Measurements from ENCODE around the gene CRTC1.

The CRTC1 gene

GRCh38 chr19:18653853-18654252 lies 29.6 kb upstream of the CRTC1 start:
- Histone ChIP-seq H3K4me3 (no peak overlapping the region), H3K27ac (peak overlapping the region in 1 of 2 donors; percentile 47)
- TF ChIP-seq CTCF (IDR thresholded peaks at IDR 0.05): no peak
- DNase-seq (ENCODE audit: low spot score): no peak

DNA sequence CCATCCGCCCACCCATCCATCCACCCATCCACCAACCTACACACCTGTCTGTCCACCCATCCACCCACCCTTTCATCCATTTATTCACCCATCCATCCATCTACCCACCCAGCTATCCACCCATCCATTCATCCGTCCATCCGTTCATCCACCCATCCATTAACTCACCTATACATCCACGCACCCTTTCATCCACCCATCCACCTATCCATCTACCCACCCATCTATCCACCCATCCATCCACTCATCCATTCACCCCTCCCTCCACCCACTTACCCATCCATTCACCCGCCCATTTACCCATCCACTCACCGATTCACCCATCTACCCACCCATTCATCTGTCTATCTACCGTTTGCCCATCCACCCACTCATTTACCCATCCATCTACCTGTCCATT lies 29.0 kb upstream of the CRTC1 start:
- peak overlapping the region in 1 of 2 donors; percentile 47 for H3K27ac ChIP-seq
- H3K4me3 ChIP-seq: no peak overlapping the region
- no peak for TF ChIP-seq CTCF (IDR thresholded peaks at IDR 0.05)

DNA sequence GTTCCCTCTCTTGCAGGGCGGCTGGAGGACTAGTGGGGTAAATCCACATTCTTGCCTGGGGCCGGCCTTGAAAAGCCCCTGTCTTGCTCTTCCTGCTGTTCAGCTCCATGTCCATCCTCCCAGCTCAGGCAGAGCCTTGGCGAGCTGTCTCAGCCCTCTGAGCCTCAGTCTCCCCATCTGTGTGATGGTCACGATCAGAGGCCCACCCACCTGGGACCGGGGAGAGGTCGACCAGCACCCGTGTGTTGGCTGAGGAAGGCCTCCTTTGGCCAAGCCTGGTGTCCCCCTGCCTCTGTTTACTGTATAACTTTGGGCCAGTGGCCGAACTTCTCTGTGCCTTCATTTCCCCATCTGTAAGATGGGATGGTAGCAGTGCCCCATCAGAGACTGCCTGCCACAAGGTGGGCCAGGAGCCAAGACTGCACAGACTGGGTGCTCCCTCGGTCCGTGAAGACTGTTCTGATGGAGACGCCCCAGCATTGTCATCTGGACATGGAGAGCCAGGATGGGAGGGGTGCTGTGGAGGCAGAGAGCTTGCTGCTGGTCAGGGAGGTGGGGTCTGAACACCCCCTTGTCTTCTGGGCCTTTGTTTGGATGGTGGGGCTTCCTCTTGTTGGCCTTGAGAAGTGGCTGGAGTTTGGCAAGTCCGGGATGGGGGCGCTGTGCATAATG lies 28.2 kb upstream of the CRTC1 start:
- DNase-seq (ENCODE audit: low spot score): peak; percentile 73
- Histone ChIP-seq H3K4me3 (no peak overlapping the region), H3K27ac (peak overlapping the region; percentile 98)
- no peak for TF ChIP-seq CTCF (IDR thresholded peaks at IDR 0.05)

More for the DNA sequence above, 29.0 kb upstream of the CRTC1 start:
- no peak for DNase-seq (ENCODE audit: low spot score)

- Histone ChIP-seq H3K4me3 (no peak overlapping the region), H3K27ac (peak overlapping the region; percentile 98)
- peak; percentile 73 for DNase-seq (ENCODE audit: low spot score)
- TF ChIP-seq CTCF (IDR thresholded peaks at IDR 0.05): no peak
These were observed 27.0 kb upstream of the CRTC1 start for GRCh38 chr19:18656337-18657086.

DNA sequence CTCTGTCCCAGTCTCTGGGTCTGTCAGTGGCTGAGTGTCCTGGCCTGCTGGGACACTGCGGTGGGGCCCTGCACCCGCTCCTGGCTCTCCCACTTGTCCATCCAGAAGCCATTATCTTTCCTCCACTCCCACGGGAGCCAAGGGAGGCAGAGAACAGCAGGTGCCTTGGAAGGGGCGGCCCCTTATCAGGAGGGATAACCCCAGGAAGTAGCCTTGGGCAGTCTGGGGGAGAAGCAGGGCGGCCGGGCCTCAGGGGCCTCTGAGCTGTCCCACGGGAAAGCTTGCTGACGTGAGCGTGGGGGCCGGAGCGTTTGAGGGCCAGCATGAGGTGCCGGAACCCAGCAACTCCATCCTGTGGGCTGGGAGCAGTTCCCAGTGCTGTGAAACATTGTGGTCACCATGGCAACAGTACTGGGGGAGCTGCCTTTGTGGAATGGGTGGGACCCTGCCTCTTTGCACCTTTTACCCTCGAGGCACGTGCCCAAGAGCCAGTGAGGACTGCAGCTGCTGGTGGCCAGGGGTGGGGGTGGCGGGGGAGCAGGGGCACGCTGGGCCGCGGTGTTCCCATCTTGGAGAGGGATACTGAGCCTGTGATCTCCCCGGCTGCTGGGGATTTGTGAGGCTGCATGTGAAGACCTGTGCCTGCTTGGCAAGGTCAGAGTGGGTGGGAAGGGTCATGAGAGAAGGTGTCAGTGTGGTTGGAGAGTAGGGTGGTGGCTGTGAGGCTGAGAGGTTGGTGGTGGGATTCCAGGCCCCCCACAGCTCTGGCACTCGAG lies 25.7 kb upstream of the CRTC1 start:
- Histone ChIP-seq H3K4me3 (peak overlapping the region; percentile 53), H3K27ac (peak overlapping the region; percentile 98)
- peak; percentile 98 for DNase-seq (ENCODE audit: low spot score)
- no peak for TF ChIP-seq CTCF (IDR thresholded peaks at IDR 0.05)

GRCh38 chr19:18658366-18658855 lies 25.1 kb upstream of the CRTC1 start:
- Histone ChIP-seq H3K4me3 (peak overlapping the region; percentile 53), H3K27ac (peak overlapping the region; percentile 98)
- no peak for TF ChIP-seq CTCF (IDR thresholded peaks at IDR 0.05)
- no peak for DNase-seq (ENCODE audit: low spot score)

Data from coronary artery (tissue), 2 donors.